GM12878 (cell line): ENCODE results near the gene PRKAR1A. TPM values are rescaled to one million over a fixed set of nuclear protein-coding genes. Genes with fewer than 3 reads are reported as not detected.

ENCODE experiments used
- ATF2 ChIP-seq: IDR thresholded peaks from 2 replicates; pipeline ENCODE4 v1.6.1; 2012; ENCODE audit warnings: low read length, inconsistent platforms
- E2F8 ChIP-seq: fragments of 450-650 bp; IDR thresholded peaks from 2 replicates; pipeline ENCODE4 v1.6.1; 2018; ENCODE audit warnings: mild to moderate bottlenecking, low read depth, moderate library complexity; ENCODE audit not compliant: partially characterized antibody
- EED ChIP-seq: sonication (generic); IDR thresholded peaks from 2 replicates; pipeline ENCODE4 v1.6.1; 2016; ENCODE audit warnings: antibody characterized with exemption, low read depth
- HDAC2 ChIP-seq: fragments of 200-600 bp; sonication (generic); IDR thresholded peaks from 2 replicates; pipeline ENCODE4 v1.6.1; 2017
- LARP7 ChIP-seq: fragments of 450-650 bp; IDR thresholded peaks from 2 replicates; pipeline ENCODE4 v1.6.1; 2017; ENCODE audit warnings: mild to moderate bottlenecking
- NBN ChIP-seq: fragments of 450-650 bp; IDR thresholded peaks from 2 replicates; pipeline ENCODE4 v1.6.1; 2016
- NFIC ChIP-seq: IDR thresholded peaks from 2 replicates; pipeline ENCODE4 v1.6.1; 2012; ENCODE audit warnings: low read depth, mild to moderate bottlenecking, inconsistent platforms, low read length, moderate library complexity
- PKNOX1 ChIP-seq: fragments of 450-650 bp; IDR thresholded peaks from 2 replicates; pipeline ENCODE4 v1.6.1; 2016; ENCODE audit warnings: mild to moderate bottlenecking
- STAT1 ChIP-seq: fragments of 450-650 bp; conservative IDR thresholded peaks from 2 replicates; pipeline ENCODE4 v1.6.1; 2014; ENCODE audit warnings: antibody characterized with exemption, mild to moderate bottlenecking
- TCF12 ChIP-seq: IDR thresholded peaks from 2 replicates; pipeline ENCODE4 v1.6.1; 2011; ENCODE audit warnings: low read depth, mild to moderate bottlenecking, low read length
- TCF7 ChIP-seq: IDR thresholded peaks from 2 replicates; pipeline ENCODE4 v1.6.1; 2014; ENCODE audit warnings: antibody characterized with exemption, borderline replicate concordance
- polyA plus RNA-seq, 11 experiments: library from polyadenylated mRNA; depleted of rRNA in 4 of 11; unstranded in 6 of 11; stranded (reverse) in 5 of 11; fragments of >200 nt; fragmentation: Nextera tagmentation in 4 of 11; fragmentation: Illumina TruSeq in 1 of 11; extraction: Ambion mirVana in 4 of 11; extraction: Trizol in 1 of 11; gene quantifications; 1 replicate in 1 of 11; 2 replicates in 10 of 11; pipeline versions ENCODE4 v1.2.1 to v1.2.3, GENCODE V29; 2011 to 2016; ENCODE audit warnings: inconsistent platforms in 2 of 11, missing spikeins in 2 of 11, low read depth in 1 of 11
- total RNA-seq, 4 experiments: library from RNA; depleted of rRNA in 3 of 4; stranded (reverse); fragments of >200 nt in 3 of 4; fragmentation: Illumina TruSeq in 1 of 4; extraction: Trizol in 1 of 4; gene quantifications; 2 replicates each; pipeline versions ENCODE4 v1.2.1 to v1.2.3, GENCODE V29; 2013 to 2021
- TF ChIP-seq, protein P1 (sequence below): fragments of 450-650 bp; IDR thresholded peaks from 2 replicates; pipeline ENCODE4 v1.6.1; 2017; ENCODE audit warnings: mild to moderate bottlenecking, low read depth, inconsistent platforms; ENCODE audit not compliant: poor library complexity, severe bottlenecking
- TF ChIP-seq, protein P2 (sequence below): fragments of 450-650 bp; conservative IDR thresholded peaks from 2 replicates; pipeline ENCODE4 v1.6.1; 2017; ENCODE audit warnings: mild to moderate bottlenecking, moderate library complexity
- TF ChIP-seq, protein P3 (sequence below): IDR thresholded peaks from 2 replicates; pipeline ENCODE4 v1.6.1; 2012; ENCODE audit warnings: improper control_type of control experiment, low read depth, low read length; ENCODE audit not compliant: insufficient replicate concordance

PRKAR1A gene
- total and polyA plus RNA-seq, 10 of the 15 experiments (the other 5 are each of a cell fraction or from before 2014, with no cell fraction given): 29.1 to 200 (median 125) TPM

- TF ChIP-seq, protein P1, sequence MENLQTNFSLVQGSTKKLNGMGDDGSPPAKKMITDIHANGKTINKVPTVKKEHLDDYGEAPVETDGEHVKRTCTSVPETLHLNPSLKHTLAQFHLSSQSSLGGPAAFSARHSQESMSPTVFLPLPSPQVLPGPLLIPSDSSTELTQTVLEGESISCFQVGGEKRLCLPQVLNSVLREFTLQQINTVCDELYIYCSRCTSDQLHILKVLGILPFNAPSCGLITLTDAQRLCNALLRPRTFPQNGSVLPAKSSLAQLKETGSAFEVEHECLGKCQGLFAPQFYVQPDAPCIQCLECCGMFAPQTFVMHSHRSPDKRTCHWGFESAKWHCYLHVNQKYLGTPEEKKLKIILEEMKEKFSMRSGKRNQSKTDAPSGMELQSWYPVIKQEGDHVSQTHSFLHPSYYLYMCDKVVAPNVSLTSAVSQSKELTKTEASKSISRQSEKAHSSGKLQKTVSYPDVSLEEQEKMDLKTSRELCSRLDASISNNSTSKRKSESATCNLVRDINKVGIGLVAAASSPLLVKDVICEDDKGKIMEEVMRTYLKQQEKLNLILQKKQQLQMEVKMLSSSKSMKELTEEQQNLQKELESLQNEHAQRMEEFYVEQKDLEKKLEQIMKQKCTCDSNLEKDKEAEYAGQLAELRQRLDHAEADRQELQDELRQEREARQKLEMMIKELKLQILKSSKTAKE: no peak
- no peak for TF ChIP-seq E2F8
- TF ChIP-seq, protein P2, sequence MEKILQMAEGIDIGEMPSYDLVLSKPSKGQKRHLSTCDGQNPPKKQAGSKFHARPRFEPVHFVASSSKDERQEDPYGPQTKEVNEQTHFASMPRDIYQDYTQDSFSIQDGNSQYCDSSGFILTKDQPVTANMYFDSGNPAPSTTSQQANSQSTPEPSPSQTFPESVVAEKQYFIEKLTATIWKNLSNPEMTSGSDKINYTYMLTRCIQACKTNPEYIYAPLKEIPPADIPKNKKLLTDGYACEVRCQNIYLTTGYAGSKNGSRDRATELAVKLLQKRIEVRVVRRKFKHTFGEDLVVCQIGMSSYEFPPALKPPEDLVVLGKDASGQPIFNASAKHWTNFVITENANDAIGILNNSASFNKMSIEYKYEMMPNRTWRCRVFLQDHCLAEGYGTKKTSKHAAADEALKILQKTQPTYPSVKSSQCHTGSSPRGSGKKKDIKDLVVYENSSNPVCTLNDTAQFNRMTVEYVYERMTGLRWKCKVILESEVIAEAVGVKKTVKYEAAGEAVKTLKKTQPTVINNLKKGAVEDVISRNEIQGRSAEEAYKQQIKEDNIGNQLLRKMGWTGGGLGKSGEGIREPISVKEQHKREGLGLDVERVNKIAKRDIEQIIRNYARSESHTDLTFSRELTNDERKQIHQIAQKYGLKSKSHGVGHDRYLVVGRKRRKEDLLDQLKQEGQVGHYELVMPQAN: 0 out of 2 replicates have a peak, but pooled peaks have one; percentile 64
- no peak for TF ChIP-seq STAT1
- TF ChIP-seq NFIC: no peak
- TF ChIP-seq HDAC2: no peak
- TF ChIP-seq PKNOX1: 0 out of 2 replicates have a peak, but pooled peaks have one; percentile 7
- peak; percentile 73 for TF ChIP-seq LARP7
- no peak for TF ChIP-seq ATF2
- TF ChIP-seq TCF12: no peak
- TF ChIP-seq TCF7: no peak
- TF ChIP-seq NBN: peak; percentile 86; the same call in 1 of the 2 replicates
- TF ChIP-seq, protein P3, sequence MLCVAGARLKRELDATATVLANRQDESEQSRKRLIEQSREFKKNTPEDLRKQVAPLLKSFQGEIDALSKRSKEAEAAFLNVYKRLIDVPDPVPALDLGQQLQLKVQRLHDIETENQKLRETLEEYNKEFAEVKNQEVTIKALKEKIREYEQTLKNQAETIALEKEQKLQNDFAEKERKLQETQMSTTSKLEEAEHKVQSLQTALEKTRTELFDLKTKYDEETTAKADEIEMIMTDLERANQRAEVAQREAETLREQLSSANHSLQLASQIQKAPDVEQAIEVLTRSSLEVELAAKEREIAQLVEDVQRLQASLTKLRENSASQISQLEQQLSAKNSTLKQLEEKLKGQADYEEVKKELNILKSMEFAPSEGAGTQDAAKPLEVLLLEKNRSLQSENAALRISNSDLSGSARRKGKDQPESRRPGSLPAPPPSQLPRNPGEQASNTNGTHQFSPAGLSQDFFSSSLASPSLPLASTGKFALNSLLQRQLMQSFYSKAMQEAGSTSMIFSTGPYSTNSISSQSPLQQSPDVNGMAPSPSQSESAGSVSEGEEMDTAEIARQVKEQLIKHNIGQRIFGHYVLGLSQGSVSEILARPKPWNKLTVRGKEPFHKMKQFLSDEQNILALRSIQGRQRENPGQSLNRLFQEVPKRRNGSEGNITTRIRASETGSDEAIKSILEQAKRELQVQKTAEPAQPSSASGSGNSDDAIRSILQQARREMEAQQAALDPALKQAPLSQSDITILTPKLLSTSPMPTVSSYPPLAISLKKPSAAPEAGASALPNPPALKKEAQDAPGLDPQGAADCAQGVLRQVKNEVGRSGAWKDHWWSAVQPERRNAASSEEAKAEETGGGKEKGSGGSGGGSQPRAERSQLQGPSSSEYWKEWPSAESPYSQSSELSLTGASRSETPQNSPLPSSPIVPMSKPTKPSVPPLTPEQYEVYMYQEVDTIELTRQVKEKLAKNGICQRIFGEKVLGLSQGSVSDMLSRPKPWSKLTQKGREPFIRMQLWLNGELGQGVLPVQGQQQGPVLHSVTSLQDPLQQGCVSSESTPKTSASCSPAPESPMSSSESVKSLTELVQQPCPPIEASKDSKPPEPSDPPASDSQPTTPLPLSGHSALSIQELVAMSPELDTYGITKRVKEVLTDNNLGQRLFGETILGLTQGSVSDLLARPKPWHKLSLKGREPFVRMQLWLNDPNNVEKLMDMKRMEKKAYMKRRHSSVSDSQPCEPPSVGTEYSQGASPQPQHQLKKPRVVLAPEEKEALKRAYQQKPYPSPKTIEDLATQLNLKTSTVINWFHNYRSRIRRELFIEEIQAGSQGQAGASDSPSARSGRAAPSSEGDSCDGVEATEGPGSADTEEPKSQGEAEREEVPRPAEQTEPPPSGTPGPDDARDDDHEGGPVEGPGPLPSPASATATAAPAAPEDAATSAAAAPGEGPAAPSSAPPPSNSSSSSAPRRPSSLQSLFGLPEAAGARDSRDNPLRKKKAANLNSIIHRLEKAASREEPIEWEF: no peak
- no peak for TF ChIP-seq EED
Measured at GRCh38 chr17:68512247-68512959, at the start of gene PRKAR1A (continued).
